SU-DHL-6 (cell line): ENCODE results near the gene NOX5.

Experiments
- H2AFZ ChIP-seq: fragments of 200-600 bp; sonication (generic); 2 replicates; pipeline ENCODE4 v1.6.1; 2014; ENCODE audit warnings: low read depth, mild to moderate bottlenecking, moderate library complexity, mixed read lengths, antibody characterized with exemption, low read length; ENCODE audit not compliant: severe bottlenecking
- H3F3A ChIP-seq: fragments of 200-600 bp; shearing (Covaris generic); 2 replicates; pipeline ENCODE4 v1.6.0; 2016; ENCODE audit warnings: antibody characterized with exemption, mild to moderate bottlenecking; ENCODE audit not compliant: insufficient read depth
- H3K27ac ChIP-seq: fragments of 200-600 bp; sonication (generic); 2 replicates; pipeline ENCODE4 v1.5.1; 2016; ENCODE audit warnings: low read depth, mild to moderate bottlenecking, low read length, moderate library complexity, mixed read lengths
- H3K27me3 ChIP-seq: fragments of 200-600 bp; sonication (generic), shearing (Covaris generic); 2 replicates; pipeline ENCODE4 v1.6.0; 2014; ENCODE audit warnings: mild to moderate bottlenecking, low read length
- H3K36me3 ChIP-seq: fragments of 200-600 bp; sonication (generic); 2 replicates; pipeline ENCODE4 v1.6.1; 2014; ENCODE audit warnings: mild to moderate bottlenecking, low read length, mixed read lengths
- H3K4me2 ChIP-seq: fragments of 300-600, 200-600 bp; shearing (Covaris generic), sonication (generic); 2 replicates; pipeline ENCODE4 v1.6.0; 2014; ENCODE audit warnings: low read length, low read depth, mild to moderate bottlenecking; ENCODE audit not compliant: poor library complexity, severe bottlenecking
- H3K4me3 ChIP-seq: fragments of 200-600 bp; sonication (generic); 2 replicates; pipeline ENCODE4 v1.5.1; 2014; ENCODE audit warnings: antibody characterized with exemption, low read length, mild to moderate bottlenecking, mixed read lengths; ENCODE audit not compliant: insufficient read depth, poor library complexity, severe bottlenecking
- H3K79me2 ChIP-seq: fragments of 200-600 bp; sonication (generic); 2 replicates; pipeline ENCODE4 v1.6.1; 2014; ENCODE audit warnings: mild to moderate bottlenecking, low read length, moderate library complexity; ENCODE audit not compliant: insufficient read depth
- H3K9ac ChIP-seq: fragments of 200-600 bp; sonication (generic); 2 replicates; pipeline ENCODE4 v1.7.0; 2014; ENCODE audit warnings: mild to moderate bottlenecking, low read length
- H3K9me2 ChIP-seq: fragments of 200-600 bp; sonication (generic); replicated peaks from 2 replicates; pipeline ENCODE4 v1.6.1; 2014; ENCODE audit warnings: low read length; ENCODE audit not compliant: insufficient read depth
- H3K9me3 ChIP-seq: fragments of 200-600 bp; sonication (generic); 2 replicates; pipeline ENCODE4 v1.6.1; 2014; ENCODE audit warnings: low read length, mixed read lengths; ENCODE audit not compliant: insufficient read depth
- H4K20me1 ChIP-seq: fragments of 200-600 bp; sonication (generic); 2 replicates; pipeline ENCODE4 v1.6.1; 2014; ENCODE audit warnings: low read depth, mild to moderate bottlenecking, antibody characterized with exemption, low read length, moderate library complexity, mixed read lengths
- EZH2phosphoT487 ChIP-seq: fragments of 200-600 bp; sonication (generic), shearing (Covaris generic); conservative IDR thresholded peaks from 2 replicates; pipeline ENCODE4 v1.6.1; 2018; ENCODE audit warnings: mild to moderate bottlenecking, antibody characterized with exemption, low read length, moderate library complexity, mixed read lengths
- TF ChIP-seq, protein P1 (sequence below): fragments of 200-600 bp; sonication (generic); IDR thresholded peaks from one replicate; pipeline ENCODE4 v1.5.1; 2017; ENCODE audit warnings: antibody characterized with exemption, mild to moderate bottlenecking, low read length, moderate library complexity; ENCODE audit not compliant: insufficient read depth, poor library complexity, severe bottlenecking

NOX5 gene

DNA sequence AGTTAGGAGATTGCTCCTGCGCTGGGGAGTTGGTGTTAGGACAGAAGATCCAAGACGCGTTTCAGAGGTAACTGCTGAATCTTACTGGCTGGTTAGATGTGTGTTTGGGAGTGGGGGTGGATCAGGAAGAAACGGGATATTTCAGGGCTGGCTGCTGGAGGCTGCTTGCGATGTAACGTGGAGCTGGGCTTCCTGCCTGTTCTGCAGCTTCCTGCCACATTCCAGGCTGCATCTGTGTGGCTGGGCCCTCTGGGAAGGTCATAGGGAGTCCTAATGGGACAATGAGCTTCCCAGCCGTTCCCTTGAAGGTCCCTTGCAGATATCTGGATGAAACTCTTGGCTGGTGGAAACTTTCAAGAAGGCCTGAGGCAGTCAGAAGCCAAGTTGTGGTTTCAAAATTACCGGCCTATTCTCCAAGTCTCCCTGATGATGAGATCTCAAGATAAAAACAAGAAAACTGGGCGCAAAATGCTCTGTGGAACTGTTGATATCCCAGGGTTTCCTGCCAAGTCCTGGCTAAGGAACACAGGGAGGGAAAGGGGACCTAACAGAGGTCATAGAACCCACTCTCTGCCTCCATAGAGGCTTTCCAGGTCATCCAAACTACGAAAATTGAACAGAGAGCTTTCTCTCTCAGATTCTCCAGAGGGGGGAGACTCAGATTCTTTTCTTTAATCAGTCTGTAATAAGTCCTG, 67.0 kb downstream of the NOX5 start:
- H3K27ac ChIP-seq = no peak overlapping the region
- H3K9ac ChIP-seq = no peak overlapping the region
- no peak overlapping the region for H3K4me2 ChIP-seq

DNA sequence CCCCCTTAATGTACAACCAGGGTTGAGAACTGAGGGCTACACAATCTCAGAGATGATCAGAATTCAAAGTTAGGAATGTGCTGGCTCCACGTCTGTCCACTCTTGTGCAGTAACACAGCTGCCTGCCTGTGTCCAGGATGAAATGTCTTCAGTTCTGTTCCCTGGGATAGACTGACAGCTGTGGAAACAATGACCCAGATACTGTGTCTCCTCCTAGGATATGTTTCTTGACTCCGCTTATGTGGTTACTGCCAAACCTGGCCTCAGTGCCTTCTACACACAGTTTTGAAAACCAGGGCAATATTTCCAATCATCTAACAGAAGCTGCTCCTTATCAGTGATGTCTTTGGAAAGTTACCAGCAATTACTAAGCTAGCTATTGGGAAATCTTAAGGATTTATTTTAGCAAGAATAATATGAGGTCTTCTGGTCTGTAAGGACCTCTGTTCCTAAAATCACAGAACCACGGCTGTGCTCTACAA, 67.6 kb downstream of the NOX5 start:
- H3K9me3 ChIP-seq = no peaks in the 10 kb centered on the region
- H3F3A ChIP-seq = no peaks in the 10 kb centered on the region
- H3K79me2 ChIP-seq = no peaks in the 10 kb centered on the region
- H3K4me3 ChIP-seq = no peak overlapping the region
- no peak overlapping the region for H3K27ac ChIP-seq
- H3K36me3 ChIP-seq = no peaks in the 10 kb centered on the region
- TF ChIP-seq, protein P1, sequence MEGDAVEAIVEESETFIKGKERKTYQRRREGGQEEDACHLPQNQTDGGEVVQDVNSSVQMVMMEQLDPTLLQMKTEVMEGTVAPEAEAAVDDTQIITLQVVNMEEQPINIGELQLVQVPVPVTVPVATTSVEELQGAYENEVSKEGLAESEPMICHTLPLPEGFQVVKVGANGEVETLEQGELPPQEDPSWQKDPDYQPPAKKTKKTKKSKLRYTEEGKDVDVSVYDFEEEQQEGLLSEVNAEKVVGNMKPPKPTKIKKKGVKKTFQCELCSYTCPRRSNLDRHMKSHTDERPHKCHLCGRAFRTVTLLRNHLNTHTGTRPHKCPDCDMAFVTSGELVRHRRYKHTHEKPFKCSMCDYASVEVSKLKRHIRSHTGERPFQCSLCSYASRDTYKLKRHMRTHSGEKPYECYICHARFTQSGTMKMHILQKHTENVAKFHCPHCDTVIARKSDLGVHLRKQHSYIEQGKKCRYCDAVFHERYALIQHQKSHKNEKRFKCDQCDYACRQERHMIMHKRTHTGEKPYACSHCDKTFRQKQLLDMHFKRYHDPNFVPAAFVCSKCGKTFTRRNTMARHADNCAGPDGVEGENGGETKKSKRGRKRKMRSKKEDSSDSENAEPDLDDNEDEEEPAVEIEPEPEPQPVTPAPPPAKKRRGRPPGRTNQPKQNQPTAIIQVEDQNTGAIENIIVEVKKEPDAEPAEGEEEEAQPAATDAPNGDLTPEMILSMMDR = no peak
- TF ChIP-seq EZH2phosphoT487 = no peak
- no peaks in the 10 kb centered on the region for H3K9me2 ChIP-seq
- H2AFZ ChIP-seq = no peak overlapping the region
- H3K9ac ChIP-seq = no peak overlapping the region
- H3K27me3 ChIP-seq = no peaks in the 10 kb centered on the region
- no peaks in the 10 kb centered on the region for H4K20me1 ChIP-seq
- H3K4me2 ChIP-seq = no peak overlapping the region

More for the DNA sequence above, 67.0 kb downstream of the NOX5 start:
- no peaks in the 10 kb centered on the region for H3K9me3 ChIP-seq
- no peaks in the 10 kb centered on the region for H3K27me3 ChIP-seq
- H4K20me1 ChIP-seq = no peaks in the 10 kb centered on the region
- TF ChIP-seq EZH2phosphoT487 = no peak
- TF ChIP-seq, protein P1 = no peak
- H3K36me3 ChIP-seq = no peaks in the 10 kb centered on the region
- H3K9me2 ChIP-seq = no peaks in the 10 kb centered on the region
- no peak overlapping the region for H3K4me3 ChIP-seq
- H3F3A ChIP-seq = no peaks in the 10 kb centered on the region
- H3K79me2 ChIP-seq = no peaks in the 10 kb centered on the region
- H2AFZ ChIP-seq = no peak overlapping the region

DNA sequence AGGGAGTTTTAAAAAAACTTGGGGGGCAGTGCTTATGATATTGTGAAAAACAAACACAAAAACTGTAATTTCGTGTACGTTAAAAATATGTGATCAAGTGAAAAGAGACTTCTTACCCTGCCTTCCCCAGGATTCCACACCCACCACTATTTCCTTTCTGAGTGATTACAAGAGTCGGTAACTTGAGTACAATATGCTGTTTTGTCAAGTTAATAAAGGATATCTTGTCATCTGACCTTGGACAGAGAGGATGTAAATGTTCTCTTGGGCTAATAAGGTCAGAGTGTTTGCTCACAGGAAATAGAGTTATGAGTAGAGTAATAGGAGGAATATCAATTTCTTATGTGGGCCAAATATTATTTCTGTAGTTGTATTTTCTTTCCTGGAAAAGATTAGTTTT, 68.1 kb downstream of the NOX5 start:
- no peaks in the 10 kb centered on the region for H3K9me2 ChIP-seq
- H3F3A ChIP-seq = no peaks in the 10 kb centered on the region
- no peak overlapping the region for H3K4me3 ChIP-seq
- no peak overlapping the region for H3K27ac ChIP-seq
- no peaks in the 10 kb centered on the region for H4K20me1 ChIP-seq
- H3K79me2 ChIP-seq = no peaks in the 10 kb centered on the region
- H3K9ac ChIP-seq = no peak overlapping the region
- H3K36me3 ChIP-seq = no peaks in the 10 kb centered on the region
- H3K4me2 ChIP-seq = no peak overlapping the region
- TF ChIP-seq EZH2phosphoT487 = no peak
- TF ChIP-seq, protein P1 = no peak
- no peak overlapping the region for H2AFZ ChIP-seq
- H3K9me3 ChIP-seq = no peaks in the 10 kb centered on the region
- no peaks in the 10 kb centered on the region for H3K27me3 ChIP-seq
